K562 (cell line): ENCODE results near the gene CHD3. TPM values are rescaled to one million over a fixed set of nuclear protein-coding genes. Genes with fewer than 3 reads are reported as not detected.

Experiments
- ARID3B ChIP-seq: fragments of 250-450 bp; sonication (Bioruptor Pico); IDR thresholded peaks from 2 replicates; pipeline ENCODE4 v1.4.0; 2020; ENCODE audit warnings: borderline replicate concordance
- CXXC5 ChIP-seq: fragments of 250-450 bp; sonication (Bioruptor Pico); IDR thresholded peaks from 2 replicates; pipeline ENCODE4 v1.8.0; 2022; ENCODE audit warnings: inconsistent platforms, mild to moderate bottlenecking, moderate library complexity
- EGR1 ChIP-seq: fragments of 450-650 bp; conservative IDR thresholded peaks from 2 replicates; pipeline ENCODE4 v1.6.1; 2017; ENCODE audit warnings: mild to moderate bottlenecking
- EHMT2 ChIP-seq: fragments of 450-650 bp; IDR thresholded peaks from 2 replicates; pipeline ENCODE4 v1.6.1; 2018; ENCODE audit warnings: antibody characterized with exemption
- EP400 ChIP-seq: fragments of 450-650 bp; IDR thresholded peaks from 2 replicates; pipeline ENCODE4 v1.6.1; 2017; ENCODE audit warnings: antibody characterized with exemption, mild to moderate bottlenecking, moderate library complexity
- ETS1 ChIP-seq: conservative IDR thresholded peaks from 2 replicates; pipeline ENCODE4 v1.6.1; 2011; ENCODE audit warnings: low read depth, mild to moderate bottlenecking, low read length; ENCODE audit not compliant: control insufficient read depth
- FOSL1 ChIP-seq: fragments of 200-800 bp; sonication (Bioruptor generic); conservative IDR thresholded peaks from 2 replicates; pipeline ENCODE4 v1.6.1; 2016; ENCODE audit warnings: missing genetic modification characterization, missing compliant biosample characterization
- GTF2E2 ChIP-seq: fragments of 200-800 bp; sonication (Bioruptor generic); IDR thresholded peaks from 2 replicates; pipeline ENCODE4 v1.6.1; 2016; ENCODE audit warnings: missing genetic modification characterization, missing compliant biosample characterization
- HCFC1 ChIP-seq: IDR thresholded peaks from 2 replicates; pipeline ENCODE4 v1.6.1; 2012; ENCODE audit warnings: low read depth, low read length, improper control_type of control experiment
- HINFP ChIP-seq: fragments of 450-650 bp; conservative IDR thresholded peaks from 2 replicates; pipeline ENCODE4 v1.6.1; 2016; ENCODE audit warnings: missing genetic modification characterization, low read depth, mild to moderate bottlenecking, control low read depth, missing compliant biosample characterization
- HMGN3 ChIP-seq: IDR thresholded peaks from 2 replicates; pipeline ENCODE4 v1.6.1; 2011; ENCODE audit warnings: borderline replicate concordance, low read depth, mild to moderate bottlenecking, mixed read lengths, low read length; ENCODE audit not compliant: insufficient read length; ENCODE audit errors: extremely low read depth
- KAT2B ChIP-seq: IDR thresholded peaks from one replicate; pipeline ENCODE4 v1.6.1; 2012; ENCODE audit warnings: low read depth, mild to moderate bottlenecking, control low read depth, inconsistent platforms, low read length, moderate library complexity
- KLF6 ChIP-seq: fragments of 250-450 bp; sonication (Bioruptor Pico); IDR thresholded peaks from 2 replicates; pipeline ENCODE4 v1.4.0; 2020; ENCODE audit warnings: mild to moderate bottlenecking, moderate library complexity, borderline replicate concordance
- MAZ ChIP-seq, 2 experiments: fragments of 450-650 bp in 1 of 2; sonication (generic) in 1 of 2; formaldehyde crosslinking; IDR thresholded peaks in 1 of 2; conservative IDR thresholded peaks in 1 of 2; 2 replicates each; pipeline versions ENCODE4 v1.4.0 to v1.5.0; 2020; ENCODE audit warnings: mild to moderate bottlenecking in 1 of 2, missing genetic modification reagents in 1 of 2
- MBD2 ChIP-seq: sonication (generic); IDR thresholded peaks from 2 replicates; pipeline ENCODE4 v1.6.1; 2016; ENCODE audit warnings: low read depth, borderline replicate concordance
- RB1 ChIP-seq: fragments of 450-650 bp; IDR thresholded peaks from 2 replicates; pipeline ENCODE4 v1.6.1; 2017; ENCODE audit warnings: low read depth, mild to moderate bottlenecking
- RBFOX2 ChIP-seq: fragments of 200-400 bp; formaldehyde crosslinking; IDR thresholded peaks from 2 replicates; pipeline ENCODE4 v1.6.1; 2017; ENCODE audit warnings: low read depth, mild to moderate bottlenecking, low read length, moderate library complexity
- TAF9B ChIP-seq: fragments of 450-650 bp; IDR thresholded peaks from 2 replicates; pipeline ENCODE4 v1.6.1; 2018; ENCODE audit warnings: mild to moderate bottlenecking; ENCODE audit not compliant: partially characterized antibody
- USF2 ChIP-seq: sonication (generic); formaldehyde crosslinking; IDR thresholded peaks from 2 replicates; pipeline ENCODE4 v1.5.0; 2020; ENCODE audit warnings: missing genetic modification reagents
- ZBTB7A ChIP-seq: IDR thresholded peaks from 2 replicates; pipeline ENCODE4 v1.6.1; 2011; ENCODE audit warnings: low read depth, mild to moderate bottlenecking, low read length, moderate library complexity, borderline replicate concordance; ENCODE audit not compliant: control insufficient read depth
- ZFP30 ChIP-seq: fragments of 250-450 bp; sonication (Bioruptor Pico); IDR thresholded peaks from 2 replicates; pipeline ENCODE4 v1.8.0; 2022; ENCODE audit warnings: moderate library complexity, mild to moderate bottlenecking, inconsistent platforms, borderline replicate concordance
- ZNF124 ChIP-seq: sonication (generic); formaldehyde crosslinking; IDR thresholded peaks from 2 replicates; pipeline ENCODE4 v1.8.1; 2022; ENCODE audit warnings: missing genetic modification reagents
- ZNF444 ChIP-seq: fragments of 250-450 bp; sonication (Bioruptor Pico); IDR thresholded peaks from 2 replicates; pipeline ENCODE4 v1.4.0; 2020; ENCODE audit warnings: mild to moderate bottlenecking, moderate library complexity
- ZNF764 ChIP-seq: fragments of 250-450 bp; sonication (Bioruptor Pico); IDR thresholded peaks from 2 replicates; pipeline ENCODE4 v1.4.0; 2020; ENCODE audit warnings: low read depth, mild to moderate bottlenecking, moderate library complexity
- polyA plus RNA-seq, 8 experiments: library from polyadenylated mRNA; depleted of rRNA in 4 of 8; stranded (reverse) in 5 of 8; unstranded in 3 of 8; fragments of >200 nt; fragmentation: Nextera tagmentation in 2 of 8; fragmentation: Illumina TruSeq in 1 of 8; extraction: Ambion mirVana in 2 of 8; extraction: Trizol in 1 of 8; gene quantifications; 2 replicates each; pipeline versions ENCODE4 v1.2.1 to v1.2.3, GENCODE V29; 2011 to 2014; ENCODE audit warnings: inconsistent platforms in 1 of 8, missing spikeins in 1 of 8
- total RNA-seq, 7 experiments: library from RNA; depleted of rRNA in 6 of 7; stranded (reverse); fragments of >200 nt in 6 of 7; fragmentation: Illumina TruSeq in 2 of 7; extraction: Trizol in 2 of 7; gene quantifications; 2 replicates each; pipeline versions ENCODE4 v1.2.1 to v1.2.3, GENCODE V29; 2011 to 2021; ENCODE audit warnings: low replicate concordance in 1 of 7

CHD3 gene
- total and polyA plus RNA-seq, 9 of the 15 experiments (the other 6 are each of a cell fraction or from before 2014, with no cell fraction given) = 0.39 to 38.2 (median 21.2) TPM

GRCh38 chr17:7841915-7842379, 46.6 kb upstream of the CHD3 start (continued):
- no peak for TF ChIP-seq MBD2
- TF ChIP-seq HCFC1 = no peak
- TF ChIP-seq EGR1 = peak; percentile 79
- peak; percentile 61 for TF ChIP-seq RB1
- 0 out of 2 replicates have a peak, but pooled peaks have one; percentile 65 for TF ChIP-seq ZBTB7A
- no peak for TF ChIP-seq ZFP30 (CRISPR knock-in tag)
- TF ChIP-seq ZNF444 (CRISPR knock-in tag) = peak; percentile 88
- TF ChIP-seq ETS1 = 0 out of 2 replicates have a peak, but pooled peaks have one; percentile 7
- peak; percentile 72 for TF ChIP-seq CXXC5
- peak; percentile 72 for TF ChIP-seq HMGN3
- TF ChIP-seq ZNF124 (CRISPR knock-in tag) = no peak
- TF ChIP-seq MAZ (CRISPR knock-in tag; conservative IDR thresholded peaks at IDR 0.05 in 1 of 2, IDR thresholded peaks at IDR 0.05 in 1 of 2) = peak; percentile 33 to 65; a peak in 1 of 4 replicates
- TF ChIP-seq EP400 = peak; percentile 61; the same call in 1 of the 2 replicates
- TF ChIP-seq ARID3B = no peak
- peak; percentile 62 for TF ChIP-seq USF2 (CRISPR knock-in tag)
- no peak for TF ChIP-seq KAT2B
- peak; percentile 77 for TF ChIP-seq FOSL1
- no peak for TF ChIP-seq ZNF764 (CRISPR knock-in tag)
- peak; percentile 37 for TF ChIP-seq TAF9B
- no peak for TF ChIP-seq HINFP (tag)
- TF ChIP-seq KLF6 (CRISPR knock-in tag) = no peak
- no peak for TF ChIP-seq EHMT2
- 0 out of 2 replicates have a peak, but pooled peaks have one; percentile 36 for TF ChIP-seq GTF2E2 (tag)
- peak; percentile 76 for TF ChIP-seq RBFOX2
